Measurements from ENCODE around the gene EOLA2.
A peak's percentile ranks its signal among the peaks of the same experiment; 100 is the strongest.
"Not testable (repeated sequence)": the region's sequence is repeated elsewhere in the genome, so short reads cannot be mapped to it uniquely, and the experiment has no call there.

EOLA2 gene

GRCh38 chrX:149932150-149932549 lies 6.1 kb downstream of the EOLA2 start:
- DNase-seq = not testable (repeated sequence)

GRCh38 chrX:149931355-149931754 lies 6.9 kb downstream of the EOLA2 start:
- not testable (repeated sequence) for DNase-seq

- not testable (repeated sequence) for DNase-seq
Measured at GRCh38 chrX:149929400-149929799, 8.9 kb downstream of the EOLA2 start, which contains the start of gene HSFX4. HSFX4 (plus strand) TSS chrX:149929573; CDS start chrX:149929645, 72 bp downstream.

DNA sequence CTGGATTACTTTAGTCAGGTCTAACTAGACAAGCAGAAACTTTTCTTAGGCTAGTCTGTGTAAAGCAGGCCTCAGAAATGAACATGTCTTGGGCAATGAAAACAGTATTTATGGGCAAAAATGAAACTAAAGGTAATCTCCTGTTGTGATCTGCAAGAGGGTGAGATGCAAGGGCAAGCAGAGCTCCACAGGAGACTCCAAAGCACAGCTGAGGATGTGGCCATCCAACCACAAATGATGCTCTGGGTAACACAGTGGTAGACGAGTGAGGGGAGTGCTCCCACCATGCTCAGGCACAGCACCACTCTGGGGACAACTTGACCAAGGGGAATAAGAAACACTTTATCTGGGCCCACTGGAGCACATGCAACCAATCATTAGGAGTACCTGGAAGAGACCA lies 9.7 kb downstream of the EOLA2 start:
- DNase-seq = not testable (repeated sequence)

DNA sequence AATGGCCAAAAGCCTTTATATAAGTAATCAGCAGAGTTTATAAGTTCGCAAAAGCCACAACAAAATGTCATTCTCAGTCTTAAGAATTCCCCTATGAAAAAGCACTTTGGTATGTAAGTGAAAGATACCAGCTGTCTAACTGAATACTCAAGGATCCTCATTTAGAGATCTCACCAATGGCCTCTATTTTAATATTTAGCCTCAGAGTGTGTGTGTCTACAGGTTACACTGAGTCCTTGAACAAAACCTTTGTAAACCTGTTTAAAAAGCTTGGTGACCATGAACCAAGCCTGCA lies 10.4 kb downstream of the EOLA2 start:
- not testable (repeated sequence) for DNase-seq

GRCh38 chrX:149927245-149927963 lies 10.9 kb downstream of the EOLA2 start:
- DNase-seq = not testable (repeated sequence)

DNA sequence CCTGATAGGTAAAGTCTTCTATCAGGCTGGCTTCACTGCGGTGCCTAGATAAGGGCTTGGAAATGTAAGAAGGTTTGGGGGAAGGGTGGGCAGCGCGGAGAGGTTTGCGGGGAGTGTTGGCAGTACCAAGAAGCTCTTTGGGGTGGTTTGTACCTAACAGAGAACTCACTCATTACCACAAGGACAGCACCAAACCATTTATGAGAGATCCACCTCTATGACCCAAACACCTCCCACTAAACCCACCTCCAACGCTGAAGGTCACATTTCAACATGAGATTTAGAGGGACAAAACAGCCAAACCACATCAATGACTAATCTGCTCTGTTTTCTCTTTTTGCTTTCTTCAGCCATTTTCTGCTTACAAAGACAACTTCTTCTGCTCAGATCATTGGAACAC lies 13.9 kb downstream of the EOLA2 start:
- not testable (repeated sequence) for DNase-seq

DNA sequence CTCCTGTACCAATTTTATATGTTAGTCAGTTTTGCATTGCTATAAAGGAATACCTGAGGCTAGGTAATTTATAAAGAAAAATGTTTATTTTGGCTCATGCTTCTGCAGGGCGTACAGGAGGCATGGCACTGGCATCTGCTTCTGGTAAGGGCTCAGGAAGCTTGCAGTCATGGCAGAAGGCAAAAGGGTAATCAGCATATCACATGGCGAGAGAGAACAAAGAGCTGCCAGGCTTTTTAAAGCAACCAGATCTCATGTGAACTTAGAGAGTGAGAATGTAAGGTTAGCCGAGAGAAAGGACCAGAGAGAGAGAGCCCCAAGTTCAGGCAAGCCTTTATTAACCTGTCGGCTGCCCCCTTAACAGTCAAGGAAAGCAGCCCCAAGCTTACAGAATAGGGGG lies 14.5 kb downstream of the EOLA2 start:
- not testable (repeated sequence) for DNase-seq

- DNase-seq = no peak
Measured at GRCh38 chrX:149916745-149917392, 21.4 kb downstream of the EOLA2 start.

DNA sequence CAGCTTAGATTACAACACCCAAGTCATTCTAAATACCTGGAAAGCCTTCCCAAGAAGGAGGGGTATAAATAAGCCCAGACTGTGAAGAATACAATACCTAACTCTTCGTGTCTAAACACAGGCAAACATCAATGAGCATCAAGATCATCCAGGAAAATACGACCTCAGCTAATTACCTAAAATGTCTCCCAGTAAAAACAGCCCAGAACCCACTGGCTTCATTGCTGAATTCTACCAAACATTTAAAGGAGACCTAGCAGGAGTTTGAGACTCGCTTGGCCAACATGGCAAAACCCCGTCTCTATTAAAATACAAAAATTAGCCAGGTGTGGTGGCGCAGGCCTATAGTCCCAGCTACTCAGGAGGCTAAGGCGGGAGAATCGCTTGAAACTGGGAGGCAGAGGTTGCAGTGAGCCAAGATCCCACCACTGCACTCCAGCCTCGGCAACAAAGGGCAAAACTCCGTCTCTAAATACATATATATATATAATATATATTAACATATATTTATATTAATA lies 28.1 kb downstream of the EOLA2 start:
- peak in 1 of 2 experiments; percentile 11 for DNase-seq

- DNase-seq = no peak
Measured at GRCh38 chrX:149909324-149910177, 28.7 kb downstream of the EOLA2 start.

DNA sequence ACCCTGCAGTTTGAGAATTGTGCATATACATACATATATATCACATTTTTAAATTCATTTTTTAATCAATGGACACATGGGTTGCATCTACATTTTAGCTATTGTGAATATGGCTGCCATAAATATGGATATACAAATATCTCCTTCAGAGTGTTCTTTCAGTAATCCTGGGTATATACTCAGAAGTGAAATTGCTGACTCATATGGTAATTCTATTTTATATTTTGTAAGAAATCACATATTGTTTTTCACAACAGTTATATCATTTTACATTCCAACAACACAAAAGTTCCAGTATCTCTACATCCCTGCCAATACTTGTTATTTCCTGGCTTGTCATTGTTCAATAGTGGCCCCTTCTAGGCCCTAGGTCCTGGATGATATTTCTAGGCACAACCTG lies 29.6 kb downstream of the EOLA2 start:
- no peak for DNase-seq

DNA sequence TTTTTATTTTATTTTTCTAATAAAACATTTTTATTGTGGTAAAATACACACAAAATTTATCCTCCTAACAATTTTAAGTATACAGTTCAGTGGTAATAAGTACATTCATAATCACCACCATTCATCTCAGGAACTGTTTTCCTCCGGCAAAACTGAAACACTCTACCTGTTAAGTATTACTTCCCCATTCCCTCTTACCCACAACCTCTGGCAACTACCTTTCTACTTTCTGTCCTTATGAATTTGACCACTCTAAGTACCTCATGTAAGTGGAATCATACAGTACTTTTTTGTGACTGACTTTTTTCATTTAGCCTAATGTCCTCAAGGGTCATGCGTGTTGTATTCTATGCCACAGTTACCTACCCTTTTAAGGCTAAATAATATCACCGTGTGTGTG lies 30.0 kb downstream of the EOLA2 start:
- no peak for DNase-seq

DNA sequence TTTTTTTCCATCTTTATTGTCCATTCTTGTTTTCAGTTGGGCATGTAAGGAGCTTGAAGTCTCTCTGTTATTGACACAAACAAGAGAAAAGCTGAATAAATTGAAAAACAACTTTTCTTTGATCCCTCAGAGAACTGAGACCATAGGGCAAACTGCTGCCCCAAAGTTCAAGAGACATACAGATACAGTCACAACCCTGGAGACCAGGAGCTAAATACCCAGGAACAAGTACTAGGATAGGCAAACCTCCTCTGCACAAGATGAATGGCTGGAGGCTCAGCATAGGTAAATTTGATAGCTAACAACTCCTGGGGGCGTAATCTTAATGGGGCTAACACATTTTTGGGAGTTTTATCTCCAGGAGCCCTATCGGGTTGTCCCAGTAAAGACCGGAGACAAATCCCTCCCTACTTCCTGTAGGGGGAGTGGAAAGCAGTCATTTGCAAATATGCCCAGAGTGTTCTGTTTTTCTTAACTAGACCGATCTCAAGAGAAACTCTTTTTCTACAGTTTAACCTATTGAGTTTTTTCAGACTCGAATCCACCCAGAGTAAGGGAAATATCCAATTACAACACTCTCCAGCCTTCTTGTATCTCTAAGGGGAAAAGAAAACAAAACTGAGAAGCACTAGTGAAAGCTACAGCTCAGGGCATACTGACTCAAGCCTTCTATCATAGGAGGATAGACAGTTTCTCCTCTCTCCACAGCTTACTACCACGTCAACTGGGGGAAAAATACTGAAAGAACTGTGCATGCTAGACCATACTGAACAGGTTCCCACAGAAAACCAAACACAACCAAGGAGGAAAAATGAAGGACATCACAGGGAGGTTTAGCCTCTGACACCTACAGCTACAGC lies 34.2 kb downstream of the EOLA2 start:
- no peak for DNase-seq

- DNase-seq = no peak
Measured at GRCh38 chrX:149898554-149898953, 39.7 kb downstream of the EOLA2 start.

DNA sequence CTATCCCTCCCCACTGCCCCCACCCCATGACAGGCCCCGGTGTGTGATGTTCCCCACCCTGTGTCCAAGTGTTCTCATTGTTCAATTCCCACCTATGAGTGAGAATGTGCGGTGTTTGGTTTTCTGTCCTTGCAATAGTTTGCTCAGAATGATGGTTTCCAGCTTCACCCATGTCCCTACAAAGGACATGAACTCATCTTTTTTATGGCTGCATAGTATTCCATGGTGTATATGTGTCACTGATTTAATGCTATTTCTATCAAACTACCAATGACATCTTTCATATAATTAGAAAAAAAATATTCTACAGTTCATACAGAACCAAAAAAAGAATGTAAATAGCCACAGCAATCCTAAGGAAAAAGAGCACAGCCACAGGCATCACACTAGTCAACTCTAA lies 47.5 kb downstream of the EOLA2 start:
- not testable (repeated sequence) for DNase-seq
